GM18909 (cell line): ENCODE measurements around the gene CCDC188.

Experiments used
- ATAC-seq: cut with Tn5 transposase; IDR thresholded peaks from one replicate; pipeline ENCODE4 v1.9.1; 2021; ENCODE audit warnings: mild to moderate bottlenecking; ENCODE audit not compliant: unreplicated experiment, poor library complexity

Gene CCDC188

GRCh38 chr22:20154602-20155187 is 3.8 kb upstream of the CCDC188 start:
- no peak for ATAC-seq

GRCh38 chr22:20153945-20154344 is 3.1 kb upstream of the CCDC188 start:
- no peak for ATAC-seq

- ATAC-seq = no peak
Observed at GRCh38 chr22:20152464-20152890, 1.6 kb upstream of the CCDC188 start.

GRCh38 chr22:20151276-20151588 is 377 bp upstream of the CCDC188 start:
- ATAC-seq = no peak

DNA sequence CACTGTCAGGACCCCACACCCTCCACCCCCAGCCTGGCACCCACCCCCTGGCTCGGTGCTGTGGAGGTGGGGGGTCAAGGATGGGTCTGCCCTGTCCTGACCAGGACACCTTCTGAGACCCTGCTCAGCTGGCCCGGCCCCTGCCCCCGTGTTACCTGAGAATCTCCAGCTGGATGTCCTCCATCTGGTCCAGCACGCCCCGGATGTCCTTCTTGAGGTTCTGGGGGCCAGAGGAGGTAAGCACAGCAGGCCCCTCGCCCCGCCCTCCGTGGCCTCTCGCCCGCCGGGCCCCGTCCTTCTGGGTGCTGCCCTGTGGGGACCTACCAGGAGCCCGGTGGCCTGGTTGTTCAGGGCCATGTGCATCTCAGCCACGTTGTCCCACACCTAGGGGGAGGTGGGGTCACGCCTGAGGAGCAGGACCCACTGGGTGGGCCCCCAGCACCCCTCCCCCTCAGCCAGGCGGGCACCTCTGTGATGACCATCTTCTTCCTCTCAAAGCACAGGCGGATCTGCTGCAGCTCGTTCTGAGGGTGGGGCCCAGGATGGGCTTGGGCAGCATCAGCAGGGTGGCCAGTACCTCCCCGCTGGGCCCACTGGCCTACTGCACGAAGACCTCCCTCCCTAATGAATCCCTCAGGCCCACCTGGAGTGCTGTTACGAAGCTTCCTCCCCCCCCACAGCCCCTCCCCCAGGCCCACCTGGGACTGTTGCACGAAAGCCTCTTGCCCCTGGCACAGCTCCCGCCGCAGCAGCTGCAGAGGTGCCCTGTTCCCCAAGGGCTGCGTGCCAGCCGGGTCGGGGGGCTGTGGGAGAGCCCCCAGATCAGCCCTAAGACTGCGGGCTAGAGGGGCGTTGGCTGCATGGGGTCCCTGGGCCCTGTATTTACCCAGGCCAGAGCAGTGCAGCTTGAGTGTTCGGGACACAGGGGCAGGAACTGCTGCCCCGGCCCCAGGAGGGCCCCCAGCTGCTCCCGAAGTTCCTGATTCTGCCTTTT is 1.3 kb downstream of the CCDC188 start:
- no peak for ATAC-seq

DNA sequence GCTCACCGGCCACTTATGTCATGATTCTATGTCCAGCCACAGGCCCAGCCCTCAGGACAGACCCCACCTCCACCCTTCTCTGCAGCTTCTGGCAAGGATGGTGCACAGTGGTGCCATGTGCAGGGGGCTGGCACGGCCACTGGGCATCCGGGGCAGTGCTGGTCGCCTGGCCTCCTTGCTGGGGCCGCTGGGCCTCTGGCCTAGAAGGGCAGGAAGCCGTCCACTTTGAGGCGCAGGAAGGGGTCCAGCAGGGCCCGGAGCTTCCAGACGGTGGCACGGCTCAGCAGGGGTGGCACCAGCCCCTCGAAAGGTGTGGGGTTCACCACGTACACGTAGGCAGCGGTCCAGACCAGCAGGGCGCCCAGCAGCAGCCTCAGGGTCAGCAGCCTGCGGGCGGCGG is 2.4 kb downstream of the CCDC188 start:
- ATAC-seq = no peak

DNA sequence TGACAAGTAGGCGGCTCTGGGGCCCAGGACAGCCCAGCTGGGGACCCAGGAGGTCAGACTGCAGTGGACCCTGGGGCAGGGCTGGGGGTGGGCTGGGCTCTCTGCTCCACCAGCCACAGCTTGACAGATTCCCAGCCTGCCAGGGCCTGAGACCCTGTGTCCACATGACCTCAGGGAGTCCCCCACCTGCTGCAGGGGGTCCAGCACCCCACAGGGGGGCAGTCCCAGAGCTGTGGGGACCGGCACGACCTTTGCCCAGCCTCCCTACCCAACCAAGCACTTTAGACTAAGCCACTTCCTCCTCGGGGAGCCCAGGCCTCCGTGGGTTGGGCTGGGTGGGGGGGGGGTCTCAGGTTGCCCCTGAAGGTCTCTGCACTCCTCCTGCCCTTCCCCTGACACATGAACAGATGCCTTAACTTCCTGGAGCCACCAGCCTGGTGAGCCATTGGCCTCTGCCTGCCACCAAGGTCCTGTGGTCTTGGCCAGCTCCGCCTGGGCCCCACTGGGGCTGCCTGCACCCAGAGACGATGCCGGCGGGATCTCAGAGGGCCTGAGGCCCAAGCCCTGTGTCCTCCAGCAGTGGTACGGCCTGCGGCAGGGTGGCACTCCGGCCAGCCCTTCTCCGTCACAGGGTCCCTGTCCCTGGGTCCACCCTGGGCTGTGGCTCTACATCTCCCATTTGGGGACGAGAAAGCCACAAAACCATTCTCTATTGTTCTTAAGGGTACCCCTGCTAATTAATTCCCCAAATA is 3.4 kb downstream of the CCDC188 start:
- no peak for ATAC-seq

- ATAC-seq = no peak
Observed at GRCh38 chr22:20146777-20147176, 4.1 kb downstream of the CCDC188 start.

GRCh38 chr22:20145832-20146223 is 5.0 kb downstream of the CCDC188 start:
- no peak for ATAC-seq

DNA sequence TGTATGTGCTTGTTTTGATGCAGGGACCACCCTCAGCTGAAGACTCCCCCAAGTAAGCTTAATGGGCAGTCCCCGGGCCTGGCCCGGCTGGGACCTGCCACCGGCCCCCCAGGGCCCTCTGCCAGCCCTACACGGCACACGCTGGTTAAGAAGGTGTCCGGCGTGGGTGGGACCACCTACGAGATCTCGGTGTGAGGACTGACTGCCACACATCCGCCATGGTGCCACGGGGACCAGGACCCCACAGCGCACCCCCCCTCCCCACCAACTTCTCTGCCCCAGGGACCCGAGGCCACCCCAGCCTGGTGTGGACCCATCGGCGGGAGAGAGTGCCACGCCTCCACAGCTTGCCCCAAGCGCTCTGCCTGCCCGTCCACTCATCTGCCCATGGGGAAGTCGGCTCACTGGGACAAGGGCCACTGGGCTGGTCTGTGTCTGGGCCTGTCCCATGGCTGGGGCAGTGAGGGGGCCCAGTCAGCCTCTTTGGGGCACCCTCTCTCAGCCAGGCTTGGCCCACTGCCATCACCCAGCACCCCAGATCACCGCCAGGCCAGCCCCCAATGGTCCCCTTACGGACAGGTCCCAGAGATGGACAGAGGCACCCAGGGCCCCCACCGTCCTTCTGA is 5.5 kb downstream of the CCDC188 start:
- no peak for ATAC-seq

DNA sequence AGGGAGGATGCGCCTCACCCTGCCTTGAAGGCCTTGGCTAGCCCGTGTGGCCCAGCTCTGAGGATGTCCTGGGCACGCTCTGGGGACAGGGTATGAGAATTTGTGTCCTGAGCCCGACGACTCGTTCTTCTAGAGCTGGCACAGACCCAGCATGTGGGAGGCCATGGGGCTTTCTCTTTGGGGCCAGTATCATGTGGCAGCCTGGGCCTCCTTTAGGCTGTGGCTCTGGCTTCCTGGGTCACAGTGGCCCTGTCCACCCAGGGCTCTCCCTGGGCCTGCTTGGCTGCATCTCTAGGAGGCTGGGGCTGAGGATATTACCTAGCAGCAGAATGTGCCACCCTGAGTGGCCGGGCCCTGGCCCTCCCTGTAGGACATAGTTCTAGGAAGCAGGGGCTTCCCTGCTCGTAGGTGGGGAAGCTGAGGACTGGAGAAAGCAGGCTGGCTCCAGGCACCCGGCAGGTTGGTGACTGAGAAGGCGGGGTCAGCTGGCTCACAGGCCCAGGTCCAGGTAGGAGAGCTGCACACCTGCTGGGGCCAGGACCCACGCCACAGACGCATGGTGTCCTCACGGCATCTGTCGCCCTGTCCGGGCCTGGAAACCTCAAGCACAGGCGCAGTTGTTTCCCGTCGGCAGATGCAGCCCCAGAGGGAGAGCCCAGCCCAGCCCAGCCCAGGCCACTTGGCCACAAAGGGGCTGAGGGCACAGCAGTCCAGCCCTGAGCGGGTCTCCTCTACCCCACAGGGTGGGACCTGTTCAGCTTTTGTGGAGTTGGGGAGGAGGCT is 6.8 kb downstream of the CCDC188 start:
- no peak for ATAC-seq

DNA sequence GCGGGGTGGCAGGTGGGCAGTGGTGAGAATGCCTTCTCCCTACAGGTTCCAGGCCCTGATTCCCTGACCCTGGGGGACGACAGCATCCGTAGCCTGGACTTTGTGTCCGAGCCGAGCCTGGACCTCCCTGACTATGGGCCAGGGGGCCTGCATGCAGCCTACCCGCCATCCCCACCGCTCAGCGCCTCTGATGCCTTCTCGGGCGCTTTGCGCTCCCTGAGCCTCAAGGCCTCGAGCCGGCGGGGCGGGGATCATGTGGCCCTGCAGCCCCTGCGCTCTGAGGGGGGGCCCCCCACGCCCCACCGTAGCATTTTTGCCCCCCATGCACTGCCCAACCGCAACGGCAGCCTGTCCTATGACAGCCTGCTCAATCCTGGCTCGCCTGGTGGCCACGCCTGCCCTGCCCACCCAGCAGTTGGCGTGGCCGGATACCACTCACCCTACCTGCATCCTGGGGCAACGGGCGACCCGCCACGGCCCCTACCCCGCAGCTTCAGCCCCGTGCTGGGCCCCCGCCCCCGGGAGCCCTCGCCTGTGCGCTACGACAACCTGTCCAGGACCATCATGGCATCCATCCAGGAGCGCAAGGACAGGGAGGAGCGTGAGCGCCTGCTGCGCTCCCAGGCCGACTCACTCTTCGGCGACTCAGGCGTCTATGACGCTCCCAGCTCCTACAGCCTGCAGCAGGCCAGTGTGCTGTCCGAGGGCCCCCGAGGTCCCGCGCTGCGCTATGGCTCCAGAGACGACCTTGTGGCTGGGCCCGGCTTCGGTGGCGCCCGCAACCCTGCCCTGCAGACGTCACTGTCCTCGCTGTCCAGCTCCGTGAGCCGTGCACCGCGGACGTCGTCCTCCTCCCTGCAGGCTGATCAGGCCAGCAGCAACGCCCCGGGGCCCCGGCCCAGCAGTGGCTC is 7.9 kb downstream of the CCDC188 start:
- ATAC-seq = no peak

GRCh38 chr22:20141186-20142077 is 9.4 kb downstream of the CCDC188 start:
- ATAC-seq = no peak

DNA sequence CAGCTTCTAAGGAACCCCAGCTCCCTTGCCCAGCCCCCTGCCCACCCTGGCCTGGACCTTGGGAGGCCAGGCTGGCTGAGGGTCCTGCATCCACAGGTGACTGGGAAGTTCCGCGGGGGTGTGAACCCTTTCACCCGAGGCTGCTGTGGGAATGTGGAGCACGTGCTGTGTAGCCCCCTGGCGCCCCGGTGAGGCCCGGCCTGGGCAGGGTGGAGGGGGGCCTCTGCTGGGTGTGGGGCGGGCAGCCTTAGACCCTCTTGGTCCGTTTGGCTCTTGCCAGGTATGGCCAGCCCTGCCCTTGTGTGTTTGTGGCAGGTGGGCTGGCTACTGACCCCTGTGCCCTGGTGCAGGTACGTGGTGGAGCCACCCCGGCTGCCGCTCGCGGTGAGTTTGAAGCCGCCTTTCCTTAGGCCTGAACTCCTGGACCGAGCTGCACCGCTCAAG is 10.3 kb downstream of the CCDC188 start:
- ATAC-seq = no peak

- ATAC-seq = no peak
Observed at GRCh38 chr22:20140107-20140445, 10.8 kb downstream of the CCDC188 start.

DNA sequence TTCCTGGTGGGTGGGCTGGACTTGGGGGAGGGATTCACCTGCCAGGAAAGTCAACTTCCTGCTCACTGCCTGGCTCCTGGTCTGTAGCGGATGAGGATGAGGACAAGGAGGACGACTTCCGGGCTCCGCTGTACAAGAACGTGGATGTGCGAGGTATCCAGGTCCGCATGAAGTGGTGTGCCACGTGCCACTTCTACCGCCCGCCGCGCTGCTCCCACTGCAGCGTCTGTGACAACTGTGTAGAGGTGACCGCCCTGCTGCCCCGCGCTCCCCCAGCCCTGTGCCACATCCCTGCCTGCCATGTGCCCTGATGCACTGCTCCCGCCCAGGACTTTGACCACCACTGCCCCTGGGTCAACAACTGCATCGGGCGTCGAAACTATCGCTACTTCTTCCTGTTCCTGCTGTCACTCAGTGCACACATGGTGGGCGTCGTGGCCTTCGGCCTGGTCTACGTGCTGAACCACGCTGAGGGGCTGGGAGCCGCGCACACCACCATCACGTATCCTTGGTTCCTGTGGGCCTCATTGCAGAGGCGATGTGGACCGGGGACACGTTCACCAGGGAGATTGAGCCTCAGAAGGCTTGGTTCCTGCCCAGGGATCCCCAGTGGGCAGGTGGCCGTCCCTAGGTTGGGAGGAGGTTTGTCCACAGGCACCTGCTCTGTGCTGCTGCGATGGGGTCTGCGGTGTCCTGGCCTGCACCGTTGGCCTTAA is 11.3 kb downstream of the CCDC188 start:
- ATAC-seq = no peak

DNA sequence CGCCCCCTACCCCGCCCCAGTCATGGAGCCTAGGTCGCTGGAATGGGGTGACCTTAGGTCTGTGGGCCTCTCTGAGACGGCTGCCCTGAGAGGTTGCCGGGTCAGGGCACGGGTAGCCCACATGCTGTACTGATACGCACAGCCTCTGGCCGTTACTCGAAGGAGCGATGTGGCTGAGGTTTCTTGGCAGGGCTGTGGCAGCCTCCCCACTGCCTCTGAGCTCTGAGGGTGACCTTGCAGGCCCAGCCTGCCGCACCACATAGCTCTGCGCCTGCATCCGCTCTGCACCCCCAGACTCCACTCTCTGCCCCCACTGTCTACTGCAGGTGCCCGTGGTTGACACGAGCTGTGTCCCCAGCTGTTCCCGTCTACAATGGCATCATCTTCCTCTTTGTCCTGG is 12.0 kb downstream of the CCDC188 start:
- ATAC-seq = no peak

DNA sequence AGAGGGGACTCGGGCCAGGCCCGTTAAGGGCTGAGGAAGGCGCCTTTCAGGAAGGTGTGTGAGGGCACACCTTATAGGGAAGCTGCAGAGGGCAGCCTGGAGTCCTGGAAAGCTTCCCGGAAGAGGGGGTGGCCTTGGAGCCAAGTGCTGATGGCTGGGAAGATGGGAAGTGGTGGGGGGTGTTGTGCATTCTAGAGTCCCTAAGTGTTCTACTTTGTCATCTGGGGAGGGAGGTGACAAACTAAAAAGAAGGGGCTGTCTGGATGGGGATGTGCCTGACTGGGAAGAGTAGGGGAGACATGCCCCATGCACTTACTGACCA is 12.5 kb downstream of the CCDC188 start:
- no peak for ATAC-seq
